Hindlimb muscle (tissue), 1 donor: ENCODE data around the gene TFDP2. TPM values are rescaled to one million over a fixed set of nuclear protein-coding genes. Genes with fewer than 3 reads are reported as not detected.
"Not testable (repeated sequence)": the region's sequence is repeated elsewhere in the genome, so short reads cannot be mapped to it uniquely, and the experiment has no call there.

ENCODE experiments used
- DNase-seq: peaks from one replicate; pipeline ENCODE4 v3.0.0-alpha.2; 2013
- polyA plus RNA-seq: library from polyadenylated mRNA; unstranded; fragments of 120-200 nt; gene quantifications from one replicate; pipeline ENCODE4 v1.2.1, GENCODE V29; 2013; ENCODE audit not compliant: insufficient read length

The TFDP2 gene
- polyA plus RNA-seq, 1 donor = 41.3 TPM

- no peak for DNase-seq
Measured at GRCh38 chr3:141920701-141921100, 228.6 kb downstream of the TFDP2 start.

GRCh38 chr3:141915766-141916165 is 233.6 kb downstream of the TFDP2 start:
- DNase-seq = no peak

GRCh38 chr3:141915016-141915415 is 234.3 kb downstream of the TFDP2 start:
- DNase-seq = no peak

- DNase-seq = no peak
Measured at GRCh38 chr3:141914311-141914710, 235.0 kb downstream of the TFDP2 start.

- no peak for DNase-seq
Measured at GRCh38 chr3:141913150-141913811, 236.1 kb downstream of the TFDP2 start.

- DNase-seq = not testable (repeated sequence)
Measured at GRCh38 chr3:141909986-141910385, 239.4 kb downstream of the TFDP2 start.

- DNase-seq = no peak
Measured at GRCh38 chr3:141909408-141909807, 239.9 kb downstream of the TFDP2 start.

GRCh38 chr3:141905129-141905528 is 244.2 kb downstream of the TFDP2 start:
- DNase-seq = no peak

- DNase-seq = no peak
Measured at GRCh38 chr3:141904203-141904602, 245.1 kb downstream of the TFDP2 start.

GRCh38 chr3:141901914-141902313 is 247.4 kb downstream of the TFDP2 start:
- no peak for DNase-seq

GRCh38 chr3:141900343-141900742 is 249.0 kb downstream of the TFDP2 start:
- no peak for DNase-seq

- no peak for DNase-seq
Measured at GRCh38 chr3:141898908-141899307, 250.4 kb downstream of the TFDP2 start.

- no peak for DNase-seq
Measured at GRCh38 chr3:141895731-141896130, 253.6 kb downstream of the TFDP2 start.

- DNase-seq = no peak
Measured at GRCh38 chr3:141894524-141895176, 254.7 kb downstream of the TFDP2 start.

Other genes with a start within 250 kb of the TFDP2 start
- gene GK5, start 76.0 kb upstream of the TFDP2 start, polyA plus RNA-seq = 7.5 TPM